ENCODE measurements around the gene CCT2. TPM values are rescaled to one million over a fixed set of nuclear protein-coding genes. Genes with fewer than 3 reads are reported as not detected.
A peak's percentile ranks its signal among the peaks of the same experiment; 100 is the strongest.

The CCT2 gene
- total and polyA plus RNA-seq, 10 of the 15 experiments (the other 5 are each of a cell fraction or from before 2014, with no cell fraction given) = 242 to 418 (median 348) TPM

DNA sequence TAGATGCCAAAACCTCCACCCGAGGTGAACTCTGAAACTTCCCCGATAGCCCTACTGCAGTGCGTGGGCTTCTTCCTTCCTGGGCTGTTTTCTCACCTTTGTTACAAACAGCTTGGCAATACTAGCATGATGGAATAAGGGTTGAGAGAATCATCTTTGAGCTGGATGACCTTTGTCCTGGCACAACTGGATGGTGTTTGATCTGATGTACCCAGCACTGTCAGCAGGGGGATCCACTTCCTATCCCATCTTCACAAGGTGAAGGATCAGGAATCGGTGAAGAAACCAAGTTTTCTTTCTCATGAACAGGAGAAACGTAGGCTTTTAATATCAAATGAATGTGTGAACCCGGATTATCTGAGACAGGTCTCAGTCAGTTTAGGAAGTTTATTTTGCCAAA, 44.9 kb downstream of the CCT2 start:
- no peak overlapping the region for H3K9ac ChIP-seq (ENCODE audit: control insufficient read depth, insufficient read depth, low read length)
- WGBS (ENCODE audit: insufficient coverage, insufficient replicate concordance, low lambda C conversion rate, missing lambda C conversion rate) = 25% methylated on average over 6 of the region's 6 CpGs
- TF ChIP-seq CHD1 (IDR thresholded peaks at IDR 0.05; ENCODE audit: low read depth, low read length) (no peak), RUNX3 (IDR thresholded peaks at IDR 0.05; ENCODE audit: low read length) (no peak), KAT2A (conservative IDR thresholded peaks at IDR 0.05; ENCODE audit: control insufficient read depth, low read depth, low read length) (no peak), CTCF (IDR thresholded peaks at IDR 0.05 in 2 of 3, conservative IDR thresholded peaks at IDR 0.05 in 1 of 3; ENCODE audit: control insufficient read depth in 2 of 3, extremely low read depth in 1 of 3, insufficient read depth in 1 of 3, low read depth in 3 of 3, low read length in 3 of 3) (peak in 2 of 3 experiments; percentile 8 to 29; a peak in 2 of 6 replicates), CHD2 (IDR thresholded peaks at IDR 0.05; ENCODE audit: borderline replicate concordance, low read depth, low read length) (no peak)
- no peaks in the 10 kb centered on the region for H4K20me1 ChIP-seq (ENCODE audit: control insufficient read depth, insufficient read depth)
- no peak overlapping the region for H2AFZ ChIP-seq (ENCODE audit: control insufficient read depth, low read depth, low read length)
- H3K4me3 ChIP-seq = no peak overlapping the region
- POLR2A ChIA-PET = no interaction called here
- RAD21 ChIA-PET (ENCODE audit: unreplicated experiment) = no interaction called here
- SMC1A ChIA-PET (ENCODE audit: uncharacterized antibody, unreplicated experiment) = interaction anchor here (2.0 kb wide), 1 partner anchor 10 kb away, joined by 8 read pairs; no protein-coding TSS in a partner anchor
- no peaks in the 10 kb centered on the region for H3K4me1 ChIP-seq (ENCODE audit: control insufficient read depth, insufficient read depth, low read length)
- DNase-seq (ENCODE audit: low read depth, low spot score) (no peak), ATAC-seq (0 out of 3 replicates have a peak, but pooled peaks have one; percentile 31), FAIRE-seq (no peak)
- H3K27ac ChIP-seq (ENCODE audit: control insufficient read depth, insufficient read depth) = no peak overlapping the region
- in situ Hi-C loops (cut with MboI) = no loop called here
- intact Hi-C loops (cut with micrococcal nuclease; ENCODE audit: unreplicated experiment) = no loop called here
- CTCF ChIA-PET = interaction anchor here (0.6 to 2.0 kb wide), 3 partner anchors 10 to 164 kb away, joined by 3 to 15 read pairs (median 3); no protein-coding TSS in a partner anchor
- H3K9me3 ChIP-seq (replicated peaks; ENCODE audit: control insufficient read depth, insufficient read depth, low read length) = no peaks in the 10 kb centered on the region
- no peaks in the 10 kb centered on the region for H3K36me3 ChIP-seq (ENCODE audit: control insufficient read depth in 2 of 2, insufficient read depth in 2 of 2, low read length in 1 of 2)
- H3K79me2 ChIP-seq (ENCODE audit: control insufficient read depth, insufficient read depth, low read length) = no peaks in the 10 kb centered on the region
- H3K4me2 ChIP-seq (ENCODE audit: control insufficient read depth, insufficient read depth) = no peak overlapping the region
- H3K27me3 ChIP-seq (replicated peaks in 1 of 2; ENCODE audit: control insufficient read depth in 2 of 2, insufficient read depth in 2 of 2, low read length in 1 of 2) = no peaks in the 10 kb centered on the region
- BruUV-seq (replicated peaks) = no TSS peak

DNA sequence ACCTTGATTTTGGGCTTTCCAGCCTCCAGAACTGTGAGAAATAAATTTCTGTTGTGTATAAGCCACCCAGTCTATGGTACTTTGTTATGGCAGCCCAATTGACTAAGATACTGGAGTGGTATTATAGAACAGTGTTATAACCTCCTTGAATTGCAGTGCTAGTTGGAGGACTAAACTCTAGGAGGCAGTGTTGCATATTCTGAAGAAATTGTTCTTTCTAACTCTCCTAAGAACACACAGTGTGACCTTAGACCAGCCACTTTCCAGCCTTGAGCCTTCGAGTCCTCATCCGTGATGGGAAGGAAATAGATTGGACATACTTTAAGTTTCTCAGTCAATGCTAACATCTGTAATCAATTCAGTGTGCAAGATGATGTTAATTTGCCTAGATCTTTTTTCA, 47.8 kb downstream of the CCT2 start:
- intact Hi-C loops (cut with micrococcal nuclease; ENCODE audit: unreplicated experiment) = no loop called here
- TF ChIP-seq RB1 (IDR thresholded peaks at IDR 0.05; ENCODE audit: borderline replicate concordance) (no peak), NFYB (IDR thresholded peaks at IDR 0.05; ENCODE audit: insufficient read depth, low read depth, low read length) (no peak), RBBP5 (conservative IDR thresholded peaks at IDR 0.05) (no peak), RAD21 (IDR thresholded peaks at IDR 0.05; ENCODE audit: insufficient read depth, low read depth, low read length) (0 out of 2 replicates have a peak, but pooled peaks have one; percentile 3), CTCF (IDR thresholded peaks at IDR 0.05 in 2 of 3, conservative IDR thresholded peaks at IDR 0.05 in 1 of 3; ENCODE audit: control insufficient read depth in 2 of 3, extremely low read depth in 1 of 3, insufficient read depth in 1 of 3, low read depth in 3 of 3, low read length in 3 of 3) (peak in 1 of 3 experiments; percentile 32; a peak in 2 of 6 replicates)
- H4K20me1 ChIP-seq (ENCODE audit: control insufficient read depth, insufficient read depth) = no peaks in the 10 kb centered on the region
- peak; percentile 72 for ATAC-seq
- ChIA-PET POLR2A (no interaction called here), SMC1A (ENCODE audit: uncharacterized antibody, unreplicated experiment) (no interaction called here), RAD21 (ENCODE audit: unreplicated experiment) (no interaction called here), CTCF (interaction anchor here (0.6 kb wide), 1 partner anchor 15 kb away, joined by 3 read pairs; no protein-coding TSS in a partner anchor)
- no peak overlapping the region for H2AFZ ChIP-seq (ENCODE audit: control insufficient read depth, low read depth, low read length)
- H3K27me3 ChIP-seq (replicated peaks in 1 of 2; ENCODE audit: control insufficient read depth in 2 of 2, insufficient read depth in 2 of 2, low read length in 1 of 2) = no peaks in the 10 kb centered on the region
- no peak for DNase-seq (ENCODE audit: low read depth, low spot score)
- in situ Hi-C loops (cut with MboI) = no loop called here
- no peak for FAIRE-seq
- no peak overlapping the region for H3K4me3 ChIP-seq
- H3K4me1 ChIP-seq (ENCODE audit: control insufficient read depth, insufficient read depth, low read length) = no peaks in the 10 kb centered on the region
- H3K36me3 ChIP-seq (ENCODE audit: control insufficient read depth in 2 of 2, insufficient read depth in 2 of 2, low read length in 1 of 2) = no peaks in the 10 kb centered on the region
- no peaks in the 10 kb centered on the region for H3K79me2 ChIP-seq (ENCODE audit: control insufficient read depth, insufficient read depth, low read length)
- no peak overlapping the region for H3K4me2 ChIP-seq (ENCODE audit: control insufficient read depth, insufficient read depth)
- 47% methylated on average over 2 of the region's 2 CpGs for WGBS (ENCODE audit: insufficient coverage, insufficient replicate concordance, low lambda C conversion rate, missing lambda C conversion rate)
- H3K9ac ChIP-seq (ENCODE audit: control insufficient read depth, insufficient read depth, low read length) = no peak overlapping the region
- BruUV-seq (replicated peaks) = no TSS peak
- H3K9me3 ChIP-seq (replicated peaks; ENCODE audit: control insufficient read depth, insufficient read depth, low read length) = no peaks in the 10 kb centered on the region
- H3K27ac ChIP-seq (ENCODE audit: control insufficient read depth, insufficient read depth) = no peak overlapping the region
